ENCODE data around the gene SAMD14.

SAMD14 gene

GRCh38 chr17:50106393-50107131, 23.4 kb downstream of the SAMD14 start:
- no peaks in the 10 kb centered on the region for H3K9me3 Mint-ChIP-seq
- H3K4me3 Mint-ChIP-seq = no peak overlapping the region
- no peak for TF ChIP-seq CTCF (IDR thresholded peaks at IDR 0.05)
- peak; percentile 46 for DNase-seq
- peaks cover 5% of the 10 kb centered on the region for H3K27me3 Mint-ChIP-seq (ENCODE audit: low read depth, poor library complexity)
- H3K27ac Mint-ChIP-seq = peak overlapping the region; percentile 11
- H3K36me3 Mint-ChIP-seq (ENCODE audit: low read depth) = peaks cover 11% of the 10 kb centered on the region
- peaks cover 76% of the 10 kb centered on the region for H3K4me1 Mint-ChIP-seq

- H3K27me3 Mint-ChIP-seq (ENCODE audit: low read depth, poor library complexity) = peaks cover 5% of the 10 kb centered on the region
- TF ChIP-seq CTCF (IDR thresholded peaks at IDR 0.05) = no peak
Measured at GRCh38 chr17:50105811-50106210, 24.1 kb downstream of the SAMD14 start.

GRCh38 chr17:50103941-50104340, 26.0 kb downstream of the SAMD14 start:
- no peak for TF ChIP-seq CTCF (IDR thresholded peaks at IDR 0.05)
- Mint-ChIP-seq H3K9me3 (no peaks in the 10 kb centered on the region), H3K4me3 (no peak overlapping the region), H3K4me1 (peaks cover 88% of the 10 kb centered on the region), H3K36me3 (ENCODE audit: low read depth) (peaks cover 11% of the 10 kb centered on the region), H3K27me3 (ENCODE audit: low read depth, poor library complexity) (peaks cover 5% of the 10 kb centered on the region), H3K27ac (no peak overlapping the region)
- no peak for DNase-seq

More at GRCh38 chr17:50105811-50106210, 24.1 kb downstream of the SAMD14 start:
- Mint-ChIP-seq H3K27ac (no peak overlapping the region), H3K4me3 (no peak overlapping the region), H3K9me3 (no peaks in the 10 kb centered on the region), H3K36me3 (ENCODE audit: low read depth) (peaks cover 11% of the 10 kb centered on the region), H3K4me1 (peaks cover 76% of the 10 kb centered on the region)
- no peak for DNase-seq

- Mint-ChIP-seq H3K4me1 (peaks cover 88% of the 10 kb centered on the region), H3K9me3 (no peaks in the 10 kb centered on the region)
Measured at GRCh38 chr17:50103252-50103651, 26.7 kb downstream of the SAMD14 start.

GRCh38 chr17:50102164-50102991, 27.6 kb downstream of the SAMD14 start:
- Mint-ChIP-seq H3K4me3 (no peak overlapping the region), H3K36me3 (ENCODE audit: low read depth) (peaks cover 11% of the 10 kb centered on the region), H3K9me3 (no peaks in the 10 kb centered on the region), H3K4me1 (peaks cover 84% of the 10 kb centered on the region), H3K27ac (no peak overlapping the region), H3K27me3 (ENCODE audit: low read depth, poor library complexity) (peaks cover 5% of the 10 kb centered on the region)
- no peak for DNase-seq
- TF ChIP-seq CTCF (IDR thresholded peaks at IDR 0.05) = no peak

More at GRCh38 chr17:50103252-50103651, 26.7 kb downstream of the SAMD14 start:
- peaks cover 5% of the 10 kb centered on the region for H3K27me3 Mint-ChIP-seq (ENCODE audit: low read depth, poor library complexity)
- H3K36me3 Mint-ChIP-seq (ENCODE audit: low read depth) = peaks cover 12% of the 10 kb centered on the region
- no peak overlapping the region for H3K4me3 Mint-ChIP-seq
- H3K27ac Mint-ChIP-seq = no peak overlapping the region
- TF ChIP-seq CTCF (IDR thresholded peaks at IDR 0.05) = no peak
- no peak for DNase-seq

Measured in nephron progenitor cell (in vitro differentiated cells).